ENCODE measurements around the gene OR5V1.

- TF ChIP-seq, protein P1, sequence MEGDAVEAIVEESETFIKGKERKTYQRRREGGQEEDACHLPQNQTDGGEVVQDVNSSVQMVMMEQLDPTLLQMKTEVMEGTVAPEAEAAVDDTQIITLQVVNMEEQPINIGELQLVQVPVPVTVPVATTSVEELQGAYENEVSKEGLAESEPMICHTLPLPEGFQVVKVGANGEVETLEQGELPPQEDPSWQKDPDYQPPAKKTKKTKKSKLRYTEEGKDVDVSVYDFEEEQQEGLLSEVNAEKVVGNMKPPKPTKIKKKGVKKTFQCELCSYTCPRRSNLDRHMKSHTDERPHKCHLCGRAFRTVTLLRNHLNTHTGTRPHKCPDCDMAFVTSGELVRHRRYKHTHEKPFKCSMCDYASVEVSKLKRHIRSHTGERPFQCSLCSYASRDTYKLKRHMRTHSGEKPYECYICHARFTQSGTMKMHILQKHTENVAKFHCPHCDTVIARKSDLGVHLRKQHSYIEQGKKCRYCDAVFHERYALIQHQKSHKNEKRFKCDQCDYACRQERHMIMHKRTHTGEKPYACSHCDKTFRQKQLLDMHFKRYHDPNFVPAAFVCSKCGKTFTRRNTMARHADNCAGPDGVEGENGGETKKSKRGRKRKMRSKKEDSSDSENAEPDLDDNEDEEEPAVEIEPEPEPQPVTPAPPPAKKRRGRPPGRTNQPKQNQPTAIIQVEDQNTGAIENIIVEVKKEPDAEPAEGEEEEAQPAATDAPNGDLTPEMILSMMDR (IDR thresholded peaks at IDR 0.05): no peak
- no peak for TF ChIP-seq EP300 (IDR thresholded peaks at IDR 0.05)
Measured at GRCh38 chr6:29319931-29320330, 48.7 kb downstream of the OR5V1 start.
